H9 (cell line): Measurements from ENCODE around the gene PMAIP1. TPM values are rescaled to one million over a fixed set of nuclear protein-coding genes. Genes with fewer than 3 reads are reported as not detected.

Experiments
- DNase-seq: peaks from one replicate; pipeline ENCODE4 v3.0.0-alpha.2; 2017
- H2AFZ ChIP-seq: one replicate; pipeline ENCODE4 v1.6.1; 2013; ENCODE audit warnings: mild to moderate bottlenecking, low read length, control low read depth, moderate library complexity
- H2AK5ac ChIP-seq: 2 replicates; pipeline ENCODE4 v1.6.1; 2013; ENCODE audit warnings: low read length, control low read depth, mixed read lengths; ENCODE audit not compliant: insufficient read length
- H2BK120ac ChIP-seq: one replicate; pipeline ENCODE4 v1.6.1; 2013; ENCODE audit warnings: low read depth, mild to moderate bottlenecking, low read length, control low read depth, inconsistent platforms; ENCODE audit not compliant: poor library complexity, severe bottlenecking
- H2BK12ac ChIP-seq: 2 replicates; pipeline ENCODE4 v1.6.1; 2013; ENCODE audit warnings: low read length, control low read depth, mixed read lengths, low read depth; ENCODE audit not compliant: insufficient read length
- H2BK15ac ChIP-seq: 2 replicates; pipeline ENCODE4 v1.6.1; 2013; ENCODE audit warnings: low read depth, low read length, control low read depth
- H2BK20ac ChIP-seq: one replicate; pipeline ENCODE4 v1.6.1; 2013; ENCODE audit warnings: low read depth, mild to moderate bottlenecking, low read length, control low read depth, inconsistent platforms; ENCODE audit not compliant: poor library complexity, severe bottlenecking
- H2BK5ac ChIP-seq: 2 replicates; pipeline ENCODE4 v1.6.1; 2013; ENCODE audit warnings: low read length, control low read depth, mixed read lengths; ENCODE audit not compliant: insufficient read length
- H3K14ac ChIP-seq: 2 replicates; pipeline ENCODE4 v1.6.1; 2013; ENCODE audit warnings: low read length, control low read depth; ENCODE audit not compliant: insufficient read depth
- H3K18ac ChIP-seq: 2 replicates; pipeline ENCODE4 v1.6.1; 2013; ENCODE audit warnings: low read depth, mild to moderate bottlenecking, mixed read lengths, low read length, control low read depth; ENCODE audit not compliant: insufficient read length
- H3K23ac ChIP-seq: 2 replicates; pipeline ENCODE4 v1.6.1; 2013; ENCODE audit warnings: low read length, control low read depth, mixed read lengths, low read depth; ENCODE audit not compliant: insufficient read length
- H3K23me2 ChIP-seq: 2 replicates; pipeline ENCODE4 v1.6.1; 2013; ENCODE audit warnings: low read depth, mild to moderate bottlenecking, mixed read lengths, low read length, control low read depth; ENCODE audit not compliant: insufficient read length, poor library complexity, severe bottlenecking
- H3K27ac ChIP-seq: 2 replicates; pipeline ENCODE4 v1.5.1; 2013; ENCODE audit warnings: low read length, control low read depth, mixed read lengths, low read depth; ENCODE audit not compliant: insufficient read length
- H3K27me3 ChIP-seq: 2 replicates; pipeline ENCODE4 v1.6.1; 2013; ENCODE audit warnings: low read length, control low read depth, inconsistent platforms; ENCODE audit not compliant: insufficient read depth
- H3K4ac ChIP-seq: 2 replicates; pipeline ENCODE4 v1.6.1; 2013; ENCODE audit warnings: low read depth, mild to moderate bottlenecking, control low read depth, inconsistent platforms, low read length, moderate library complexity
- H3K4me1 ChIP-seq: 2 replicates; pipeline ENCODE4 v1.6.1; 2013; ENCODE audit warnings: low read length, control low read depth, inconsistent platforms; ENCODE audit not compliant: insufficient read depth
- H3K4me2 ChIP-seq: 2 replicates; pipeline ENCODE4 v1.6.1; 2013; ENCODE audit warnings: low read length, control low read depth, mixed read lengths; ENCODE audit not compliant: insufficient read length, insufficient read depth
- H3K56ac ChIP-seq: 2 replicates; pipeline ENCODE4 v1.6.1; 2013; ENCODE audit warnings: low read depth, mild to moderate bottlenecking, mixed read lengths, low read length, control low read depth; ENCODE audit not compliant: insufficient read length
- H3K79me1 ChIP-seq: 2 replicates; pipeline ENCODE4 v1.6.1; 2013; ENCODE audit warnings: low read depth, mild to moderate bottlenecking, moderate library complexity, low read length, control low read depth, inconsistent platforms; ENCODE audit not compliant: insufficient read depth, poor library complexity, severe bottlenecking
- H3K79me2 ChIP-seq: 2 replicates; pipeline ENCODE4 v1.6.1; 2013; ENCODE audit warnings: low read length, control low read depth, inconsistent platforms; ENCODE audit not compliant: insufficient read depth
- H3K9ac ChIP-seq: 2 replicates; pipeline ENCODE4 v1.6.1; 2013; ENCODE audit warnings: low read length, control low read depth, mixed read lengths; ENCODE audit not compliant: insufficient read length; ENCODE audit errors: extremely low read depth
- H3K9me3 ChIP-seq: one replicate; pipeline ENCODE4 v1.6.1; 2013; ENCODE audit warnings: low read depth, low read length, inconsistent platforms; ENCODE audit not compliant: control insufficient read depth
- H3T11ph ChIP-seq: one replicate; pipeline ENCODE4 v1.6.1; 2013; ENCODE audit warnings: mild to moderate bottlenecking, low read length, control low read depth, inconsistent platforms
- H4K20me1 ChIP-seq: one replicate; pipeline ENCODE4 v1.6.1; 2013; ENCODE audit not compliant: control insufficient read depth, insufficient read length, insufficient read depth
- H4K5ac ChIP-seq: 2 replicates; pipeline ENCODE4 v1.6.1; 2013; ENCODE audit warnings: low read depth, mild to moderate bottlenecking, mixed read lengths, low read length, control low read depth; ENCODE audit not compliant: insufficient read length
- H4K8ac ChIP-seq: replicated peaks from 2 replicates; pipeline ENCODE4 v1.6.1; 2013; ENCODE audit warnings: low read length, control low read depth, mixed read lengths, low read depth; ENCODE audit not compliant: insufficient read length
- H4K91ac ChIP-seq: 2 replicates; pipeline ENCODE4 v1.6.1; 2013; ENCODE audit warnings: low read depth, mild to moderate bottlenecking, moderate library complexity, mixed read lengths, low read length, control low read depth; ENCODE audit not compliant: insufficient read length
- H3K27ac Mint-ChIP-seq, 3 experiments: 2 replicates in 2 of 3; 3 replicates in 1 of 3; pipeline ENCODE4 v1.8.0; 2020 to 2021; ENCODE audit warnings: mixed read lengths in 3 of 3, mild to moderate bottlenecking in 1 of 3, moderate library complexity in 1 of 3
- H3K27me3 Mint-ChIP-seq: 2 replicates; pipeline ENCODE4 v1.8.0; 2021; ENCODE audit warnings: low read depth, mild to moderate bottlenecking, moderate library complexity, mixed read lengths
- H3K36me3 Mint-ChIP-seq, 3 experiments: 2 replicates in 2 of 3; 3 replicates in 1 of 3; pipeline ENCODE4 v1.8.0; 2020 to 2021; ENCODE audit warnings: low read depth in 3 of 3, mixed read lengths in 3 of 3; ENCODE audit not compliant: insufficient read depth in 1 of 3
- H3K4me1 Mint-ChIP-seq, 2 experiments: 2 replicates each; pipeline ENCODE4 v1.8.0; 2020; ENCODE audit warnings: mixed read lengths in 2 of 2
- H3K4me3 Mint-ChIP-seq, 2 experiments: 2 replicates in 1 of 2; 3 replicates in 1 of 2; pipeline ENCODE4 v1.8.0; 2020 to 2021; ENCODE audit warnings: mild to moderate bottlenecking in 2 of 2, mixed read lengths in 2 of 2, moderate library complexity in 1 of 2
- H3K9me3 Mint-ChIP-seq, 2 experiments: 2 replicates in 1 of 2; 3 replicates in 1 of 2; pipeline ENCODE4 v1.8.0; 2020; ENCODE audit warnings: mild to moderate bottlenecking in 2 of 2, mixed read lengths in 2 of 2, moderate library complexity in 1 of 2
- WGBS: extraction: QIAGEN DNeasy Blood & Tissue Kit; methylation state at CpG from one replicate; pipeline ENCODE4 v1.1.7; 2013; ENCODE audit warnings: missing lambda C conversion rate, low lambda C conversion rate, mixed read lengths; ENCODE audit not compliant: insufficient read length; ENCODE audit errors: extremely low coverage; 5-methylcytosine and 5-hydroxymethylcytosine counted together
- total RNA-seq: library from RNA; stranded (reverse); gene quantifications from 2 replicates; pipeline ENCODE4 v1.2.1, GENCODE V29; 2021
- TF ChIP-seq, protein P1 (sequence below): fragments of 200-600 bp; sonication (generic); conservative IDR thresholded peaks from 3 replicates; pipeline ENCODE4 v1.8.0; 2021; ENCODE audit warnings: antibody characterized with exemption, mild to moderate bottlenecking

Gene PMAIP1
- total RNA-seq, 1 experiment from 2014 or later, result 152 TPM

DNA sequence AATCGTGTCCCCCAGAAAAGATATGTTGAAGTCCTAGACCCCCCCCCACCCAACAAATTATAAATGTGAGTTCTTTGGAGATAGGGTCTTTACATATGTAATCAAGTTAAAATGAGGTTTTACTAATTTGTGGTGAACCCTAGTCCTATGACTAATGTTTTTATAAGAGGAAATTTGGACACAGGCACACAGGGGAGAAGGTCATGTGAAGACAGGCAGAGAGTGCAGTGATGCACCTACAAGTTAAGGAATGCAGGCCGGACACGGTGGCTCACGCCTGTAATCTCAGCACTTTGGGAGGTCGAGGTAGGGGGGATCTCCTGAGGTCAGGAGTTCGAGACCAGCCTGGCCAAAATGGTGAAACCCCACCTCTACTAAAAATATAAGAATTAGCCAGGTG is 5.8 kb upstream of the PMAIP1 start:
- Histone ChIP-seq H3K79me1 (no peaks in the 10 kb centered on the region), H2BK5ac (no peak overlapping the region), H3K79me2 (no peaks in the 10 kb centered on the region), H2BK120ac (no peak overlapping the region), H3K4me2 (no peak overlapping the region), H3K23me2 (peaks cover 6% of the 10 kb centered on the region), H3K56ac (no peak overlapping the region), H3K4me1 (peaks cover 3% of the 10 kb centered on the region), H2AK5ac (no peak overlapping the region), H3K14ac (no peak overlapping the region), H4K8ac (no peak overlapping the region), H3K4ac (no peak overlapping the region), H2AFZ (no peak overlapping the region), H4K91ac (no peak overlapping the region), H3K27me3 (no peaks in the 10 kb centered on the region; the same call in 1 of the 2 replicates), H4K20me1 (no peaks in the 10 kb centered on the region), H3K9ac (no peak overlapping the region), H2BK20ac (no peak overlapping the region), H3K18ac (no peak overlapping the region), H3K23ac (no peak overlapping the region), H3K9me3 (no peaks in the 10 kb centered on the region), H4K5ac (no peak overlapping the region), H3T11ph (no peak overlapping the region), H2BK15ac (no peak overlapping the region), H2BK12ac (no peak overlapping the region), H3K27ac (no peak overlapping the region)
- Mint-ChIP-seq H3K4me1 (peaks cover 33 to 38% of the 10 kb centered on the region in 2 experiments), H3K36me3 (no peaks in the 10 kb centered on the region), H3K27me3 (no peaks in the 10 kb centered on the region), H3K27ac (no peak overlapping the region), H3K9me3 (no peaks in the 10 kb centered on the region), H3K4me3 (no peak overlapping the region)
- TF ChIP-seq, protein P1, sequence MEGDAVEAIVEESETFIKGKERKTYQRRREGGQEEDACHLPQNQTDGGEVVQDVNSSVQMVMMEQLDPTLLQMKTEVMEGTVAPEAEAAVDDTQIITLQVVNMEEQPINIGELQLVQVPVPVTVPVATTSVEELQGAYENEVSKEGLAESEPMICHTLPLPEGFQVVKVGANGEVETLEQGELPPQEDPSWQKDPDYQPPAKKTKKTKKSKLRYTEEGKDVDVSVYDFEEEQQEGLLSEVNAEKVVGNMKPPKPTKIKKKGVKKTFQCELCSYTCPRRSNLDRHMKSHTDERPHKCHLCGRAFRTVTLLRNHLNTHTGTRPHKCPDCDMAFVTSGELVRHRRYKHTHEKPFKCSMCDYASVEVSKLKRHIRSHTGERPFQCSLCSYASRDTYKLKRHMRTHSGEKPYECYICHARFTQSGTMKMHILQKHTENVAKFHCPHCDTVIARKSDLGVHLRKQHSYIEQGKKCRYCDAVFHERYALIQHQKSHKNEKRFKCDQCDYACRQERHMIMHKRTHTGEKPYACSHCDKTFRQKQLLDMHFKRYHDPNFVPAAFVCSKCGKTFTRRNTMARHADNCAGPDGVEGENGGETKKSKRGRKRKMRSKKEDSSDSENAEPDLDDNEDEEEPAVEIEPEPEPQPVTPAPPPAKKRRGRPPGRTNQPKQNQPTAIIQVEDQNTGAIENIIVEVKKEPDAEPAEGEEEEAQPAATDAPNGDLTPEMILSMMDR, result no peak
- no peak for DNase-seq
- WGBS, result no CpG with 5 or more reads among the region's 6 CpGs
